NCI-H526 (cell line): Measurements from ENCODE around the gene N4BP2L1.
"Not testable (repeated sequence)": the region's sequence is repeated elsewhere in the genome, so short reads cannot be mapped to it uniquely, and the experiment has no call there.

ENCODE experiments used
- DNase-seq, 2 experiments: peaks; one replicate each; lab custom pipeline; 2025; lab: John Stamatoyannopoulos, UW

The N4BP2L1 gene

GRCh38 chr13:32390048-32390447 is 37.9 kb downstream of the N4BP2L1 start:
- no peak for DNase-seq

- no peak for DNase-seq
Measured at GRCh38 chr13:32385410-32385809, 42.5 kb downstream of the N4BP2L1 start.

GRCh38 chr13:32384702-32385101 is 43.2 kb downstream of the N4BP2L1 start:
- no peak for DNase-seq

GRCh38 chr13:32383836-32384618 is 43.9 kb downstream of the N4BP2L1 start:
- no peak for DNase-seq

- peak in 1 of 2 experiments; percentile 13 for DNase-seq
Measured at GRCh38 chr13:32381539-32381938, 46.4 kb downstream of the N4BP2L1 start.

- no peak for DNase-seq
Measured at GRCh38 chr13:32378012-32378411, 49.9 kb downstream of the N4BP2L1 start.

- no peak for DNase-seq
Measured at GRCh38 chr13:32376642-32377415, 51.1 kb downstream of the N4BP2L1 start.

- DNase-seq, result no peak
Measured at GRCh38 chr13:32370805-32371204, 57.1 kb downstream of the N4BP2L1 start.

GRCh38 chr13:32362574-32362973 is 65.4 kb downstream of the N4BP2L1 start:
- DNase-seq, result no peak

- not testable (repeated sequence) for DNase-seq
Measured at GRCh38 chr13:32355935-32356334, 72.0 kb downstream of the N4BP2L1 start.

- no peak for DNase-seq
Measured at GRCh38 chr13:32354040-32354439, 73.9 kb downstream of the N4BP2L1 start.

- DNase-seq, result not testable (repeated sequence)
Measured at GRCh38 chr13:32350839-32351441, 77.0 kb downstream of the N4BP2L1 start.
